Measurements from ENCODE around the gene TIMM9. TPM values are rescaled to one million over a fixed set of nuclear protein-coding genes. Genes with fewer than 3 reads are reported as not detected.

TIMM9 gene
- polyA plus RNA-seq (2012; rRNA removed), result 17.9 and 20.3 TPM in 2 replicates
- 30.6 and 34.6 TPM in 2 replicates for polyA plus RNA-seq (2012; cell fraction: cytosol; rRNA removed)
- 5.5 and 8.5 TPM in 2 replicates for polyA plus RNA-seq (2012; cell fraction: nucleus; rRNA removed)

DNA sequence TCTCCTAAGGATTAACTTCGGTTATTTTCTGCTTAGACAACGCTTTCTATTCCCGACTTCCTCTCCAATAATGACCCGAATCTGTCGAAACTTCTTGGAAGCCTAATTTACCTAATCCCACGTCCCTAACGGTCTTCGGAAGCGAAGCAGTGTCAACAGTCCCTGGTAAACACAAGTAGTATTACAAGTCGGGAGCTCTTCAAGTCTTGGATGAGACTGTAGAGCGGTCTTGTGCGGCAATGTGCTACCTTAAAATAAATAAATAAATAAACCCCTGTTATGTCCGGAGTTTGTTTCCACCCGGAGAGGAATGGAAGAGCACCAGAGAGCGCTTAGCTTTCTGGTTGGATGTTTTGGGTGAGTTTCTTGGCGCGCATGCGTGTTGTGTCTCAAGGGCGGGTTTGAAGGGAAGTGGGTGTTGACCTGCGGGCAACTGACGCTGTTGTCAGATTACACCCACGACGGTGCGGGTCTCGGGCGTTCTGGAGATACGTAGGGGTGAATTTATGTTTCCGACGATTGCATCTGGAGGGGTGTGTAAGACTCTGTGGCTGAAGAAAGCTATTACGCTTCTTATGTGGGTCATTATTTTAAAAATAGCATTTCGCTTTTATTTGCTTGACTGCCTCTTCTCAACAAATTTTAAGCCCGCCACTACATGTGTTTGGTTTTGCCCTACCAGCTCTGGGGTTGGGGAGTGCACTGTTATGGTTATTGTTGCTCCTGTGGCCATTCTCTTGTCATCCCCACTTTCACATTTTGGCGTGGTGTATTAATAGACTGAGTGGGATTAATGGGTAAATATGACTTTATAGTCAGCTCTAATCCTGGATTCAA, at the start of gene TIMM9, which contains the start of gene KIAA0586:
Gene TIMM9, minus strand, starts transcription at position 251 of the 837 bp plus-strand sequence. CDS start 15,586 bp downstream, outside the sequence.
Gene KIAA0586, plus strand, starts transcription at position 439 of the 837 bp plus-strand sequence. CDS start 546 bp downstream, outside the sequence.
- H3K27ac ChIP-seq (ENCODE audit: low read depth in 2 of 2, low read length in 1 of 2), result peak within 1 kb of the TSS; percentile 91 to 99
- ChIA-PET CTCF (interaction anchor here (1.0 to 5.4 kb wide), 2 partner anchors 31 to 64 kb away, joined by 3 to 19 read pairs; partner anchors contain the start of gene TOMM20L), POLR2A (interaction anchor here (0.6 to 2.3 kb wide), 2 partner anchors 129 to 1057 kb away, joined by 4 to 8 read pairs; partner anchors contain the start of genes ARID4A, JKAMP and L3HYPDH)
- peak within 1 kb of the TSS; percentile 97 for H2AFZ ChIP-seq (ENCODE audit: low read depth)
- H3K4me2 ChIP-seq, result peak within 1 kb of the TSS; percentile 90
- H3K4me3 ChIP-seq (ENCODE audit: low read depth in 2 of 2, low read length in 1 of 2), result peak within 1 kb of the TSS; percentile 80 to 90
- no peaks in the 10 kb centered on the region for H3K27me3 ChIP-seq (ENCODE audit: insufficient read depth)
- no peaks in the 10 kb centered on the region for H4K20me1 ChIP-seq (ENCODE audit: insufficient read depth)
- H3K79me2 ChIP-seq (ENCODE audit: insufficient read depth), result peaks cover 66% of the 10 kb centered on the region
- 1% methylated on average over 33 of the region's 33 CpGs for WGBS (ENCODE audit: low lambda C conversion rate)
- no peaks in the 10 kb centered on the region for H3K9me3 ChIP-seq
- DNase-seq, result peak; percentile 88
- H3F3A ChIP-seq (replicated peaks; ENCODE audit: insufficient read depth), result peaks cover 18% of the 10 kb centered on the region
- peaks cover 0 to 6% of the 10 kb centered on the region in 2 experiments; a peak in 3 of 4 replicates for H3K4me1 ChIP-seq (ENCODE audit: control insufficient read depth in 1 of 2, insufficient read depth in 2 of 2, low read depth in 1 of 2, low read length in 1 of 2)
- peaks cover 10 to 22% of the 10 kb centered on the region in 2 experiments for H3K36me3 ChIP-seq (replicated peaks in 1 of 2; ENCODE audit: control insufficient read depth in 1 of 2, insufficient read depth in 2 of 2, low read length in 1 of 2)
- peak within 1 kb of the TSS; percentile 90 for H3K9ac ChIP-seq
- H3K9me2 ChIP-seq, result no peaks in the 10 kb centered on the region
- peak; percentile 86 for TF ChIP-seq NRF1 (IDR thresholded peaks at IDR 0.05; ENCODE audit: low read depth, low read length)
- TF ChIP-seq SMC3 (IDR thresholded peaks at IDR 0.05; ENCODE audit: low read depth, low read length), result no peak
- TF ChIP-seq, protein P1, sequence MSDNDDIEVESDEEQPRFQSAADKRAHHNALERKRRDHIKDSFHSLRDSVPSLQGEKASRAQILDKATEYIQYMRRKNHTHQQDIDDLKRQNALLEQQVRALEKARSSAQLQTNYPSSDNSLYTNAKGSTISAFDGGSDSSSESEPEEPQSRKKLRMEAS (IDR thresholded peaks at IDR 0.05; ENCODE audit: low read depth), result no peak
- TF ChIP-seq TEAD4 (IDR thresholded peaks at IDR 0.05; ENCODE audit: borderline replicate concordance, insufficient read depth), result 0 out of 2 replicates have a peak, but pooled peaks have one; percentile 6
- peak; percentile 71; the same call in 1 of the 2 replicates for TF ChIP-seq TAF1 (IDR thresholded peaks at IDR 0.05; ENCODE audit: borderline replicate concordance, low read depth, low read length)
- TF ChIP-seq GABPA (IDR thresholded peaks at IDR 0.05; ENCODE audit: low read depth), result peak; percentile 70
- no peak; the same call in 1 of the 2 replicates for TF ChIP-seq FOXM1 (IDR thresholded peaks at IDR 0.05; ENCODE audit: low read depth)
- no peak for TF ChIP-seq RAD21 (IDR thresholded peaks at IDR 0.05; ENCODE audit: low read length)
- peak; percentile 65; the same call in 1 of the 2 replicates for TF ChIP-seq ELF1 (IDR thresholded peaks at IDR 0.05)
- peak; percentile 79; the same call in 1 of the 2 replicates for TF ChIP-seq YY1 (IDR thresholded peaks at IDR 0.05; ENCODE audit: low read depth)
- peak; percentile 20; the same call in 1 of the 2 replicates for TF ChIP-seq FOSL2 (IDR thresholded peaks at IDR 0.05; ENCODE audit: borderline replicate concordance, low read depth)
- TF ChIP-seq GATA2 (CRISPR knock-in tag; IDR thresholded peaks at IDR 0.05), result no peak
- peak; percentile 7; the same call in 1 of the 2 replicates for TF ChIP-seq NFIC (IDR thresholded peaks at IDR 0.05; ENCODE audit: borderline replicate concordance)
- TF ChIP-seq MXI1 (IDR thresholded peaks at IDR 0.05; ENCODE audit: low read depth, low read length), result peak; percentile 63
- peak; percentile 68 for TF ChIP-seq CHD2 (IDR thresholded peaks at IDR 0.05; ENCODE audit: low read length, partially characterized antibody)
- peak; percentile 36 for TF ChIP-seq SIN3A (IDR thresholded peaks at IDR 0.05; ENCODE audit: borderline replicate concordance, low read depth, low read length)
- TF ChIP-seq EP300 (IDR thresholded peaks at IDR 0.05; ENCODE audit: borderline replicate concordance in 1 of 2, low read depth in 1 of 2, low read length in 1 of 2), result peak; percentile 72 to 95
- TF ChIP-seq, protein P2, sequence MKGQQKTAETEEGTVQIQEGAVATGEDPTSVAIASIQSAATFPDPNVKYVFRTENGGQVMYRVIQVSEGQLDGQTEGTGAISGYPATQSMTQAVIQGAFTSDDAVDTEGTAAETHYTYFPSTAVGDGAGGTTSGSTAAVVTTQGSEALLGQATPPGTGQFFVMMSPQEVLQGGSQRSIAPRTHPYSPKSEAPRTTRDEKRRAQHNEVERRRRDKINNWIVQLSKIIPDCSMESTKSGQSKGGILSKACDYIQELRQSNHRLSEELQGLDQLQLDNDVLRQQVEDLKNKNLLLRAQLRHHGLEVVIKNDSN (IDR thresholded peaks at IDR 0.05; ENCODE audit: borderline replicate concordance, low read depth), result no peak
- TF ChIP-seq, protein P3, sequence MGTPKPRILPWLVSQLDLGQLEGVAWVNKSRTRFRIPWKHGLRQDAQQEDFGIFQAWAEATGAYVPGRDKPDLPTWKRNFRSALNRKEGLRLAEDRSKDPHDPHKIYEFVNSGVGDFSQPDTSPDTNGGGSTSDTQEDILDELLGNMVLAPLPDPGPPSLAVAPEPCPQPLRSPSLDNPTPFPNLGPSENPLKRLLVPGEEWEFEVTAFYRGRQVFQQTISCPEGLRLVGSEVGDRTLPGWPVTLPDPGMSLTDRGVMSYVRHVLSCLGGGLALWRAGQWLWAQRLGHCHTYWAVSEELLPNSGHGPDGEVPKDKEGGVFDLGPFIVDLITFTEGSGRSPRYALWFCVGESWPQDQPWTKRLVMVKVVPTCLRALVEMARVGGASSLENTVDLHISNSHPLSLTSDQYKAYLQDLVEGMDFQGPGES (IDR thresholded peaks at IDR 0.05; ENCODE audit: low read depth, low read length), result peak; percentile 40; the same call in 1 of the 2 replicates
- TF ChIP-seq JUND (IDR thresholded peaks at IDR 0.05), result no peak
- TF ChIP-seq RCOR1 (IDR thresholded peaks at IDR 0.05; ENCODE audit: low read length), result peak; percentile 71
- TF ChIP-seq POLR2AphosphoS5 (IDR thresholded peaks at IDR 0.05; ENCODE audit: low read depth, low read length), result peak; percentile 93
- TF ChIP-seq RXRA (IDR thresholded peaks at IDR 0.05; ENCODE audit: borderline replicate concordance, low read depth), result no peak
- TF ChIP-seq PBX3 (IDR thresholded peaks at IDR 0.05), result peak; percentile 28
- no peak for TF ChIP-seq EZH2phosphoT487 (IDR thresholded peaks at IDR 0.05; ENCODE audit: borderline replicate concordance, low read depth)
- TF ChIP-seq, protein P4, sequence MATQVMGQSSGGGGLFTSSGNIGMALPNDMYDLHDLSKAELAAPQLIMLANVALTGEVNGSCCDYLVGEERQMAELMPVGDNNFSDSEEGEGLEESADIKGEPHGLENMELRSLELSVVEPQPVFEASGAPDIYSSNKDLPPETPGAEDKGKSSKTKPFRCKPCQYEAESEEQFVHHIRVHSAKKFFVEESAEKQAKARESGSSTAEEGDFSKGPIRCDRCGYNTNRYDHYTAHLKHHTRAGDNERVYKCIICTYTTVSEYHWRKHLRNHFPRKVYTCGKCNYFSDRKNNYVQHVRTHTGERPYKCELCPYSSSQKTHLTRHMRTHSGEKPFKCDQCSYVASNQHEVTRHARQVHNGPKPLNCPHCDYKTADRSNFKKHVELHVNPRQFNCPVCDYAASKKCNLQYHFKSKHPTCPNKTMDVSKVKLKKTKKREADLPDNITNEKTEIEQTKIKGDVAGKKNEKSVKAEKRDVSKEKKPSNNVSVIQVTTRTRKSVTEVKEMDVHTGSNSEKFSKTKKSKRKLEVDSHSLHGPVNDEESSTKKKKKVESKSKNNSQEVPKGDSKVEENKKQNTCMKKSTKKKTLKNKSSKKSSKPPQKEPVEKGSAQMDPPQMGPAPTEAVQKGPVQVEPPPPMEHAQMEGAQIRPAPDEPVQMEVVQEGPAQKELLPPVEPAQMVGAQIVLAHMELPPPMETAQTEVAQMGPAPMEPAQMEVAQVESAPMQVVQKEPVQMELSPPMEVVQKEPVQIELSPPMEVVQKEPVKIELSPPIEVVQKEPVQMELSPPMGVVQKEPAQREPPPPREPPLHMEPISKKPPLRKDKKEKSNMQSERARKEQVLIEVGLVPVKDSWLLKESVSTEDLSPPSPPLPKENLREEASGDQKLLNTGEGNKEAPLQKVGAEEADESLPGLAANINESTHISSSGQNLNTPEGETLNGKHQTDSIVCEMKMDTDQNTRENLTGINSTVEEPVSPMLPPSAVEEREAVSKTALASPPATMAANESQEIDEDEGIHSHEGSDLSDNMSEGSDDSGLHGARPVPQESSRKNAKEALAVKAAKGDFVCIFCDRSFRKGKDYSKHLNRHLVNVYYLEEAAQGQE (IDR thresholded peaks at IDR 0.05; ENCODE audit: low read depth, low read length), result peak; percentile 46; the same call in 1 of the 2 replicates
